Common myeloid progenitor, CD34-positive (primary cell): ENCODE measurements around the gene C18orf63.

ENCODE experiments used
- CTCF ChIA-PET: fragments of 350-600 bp; sonication (Branson Sonifier 250); formaldehyde crosslinking; loops from one replicate; lab custom pipeline; 2021; ENCODE audit warnings: antibody characterized with exemption; lab: Charles Lee
- POLR2A ChIA-PET: fragments of 350-600 bp; sonication (Branson Sonifier 250); formaldehyde crosslinking; loops from one replicate; lab custom pipeline; 2021; ENCODE audit warnings: antibody characterized with exemption; lab: Charles Lee
- DNase-seq, 3 donors: peaks; one replicate each; pipeline versions ENCODE4 v3.0.0 to v3.0.0-alpha.2; 2013
- H3K27ac ChIP-seq, 2 experiments: 1 replicate in 1 of 2; 2 replicates in 1 of 2; pipeline ENCODE4 v1.7.0; 2013; ENCODE audit warnings: inconsistent platforms in 2 of 2, low read length in 2 of 2, mild to moderate bottlenecking in 2 of 2, low read depth in 1 of 2, moderate library complexity in 1 of 2; ENCODE audit not compliant: severe bottlenecking in 2 of 2, insufficient read depth in 1 of 2, poor library complexity in 1 of 2
- H3K27me3 ChIP-seq, 5 experiments: replicated peaks in 2 of 5; 1 replicate in 3 of 5; 2 replicates in 2 of 5; pipeline versions ENCODE4 v1.6.1 to v1.7.0; 2013; ENCODE audit warnings: low read length in 4 of 5, mild to moderate bottlenecking in 2 of 5, moderate library complexity in 2 of 5, inconsistent platforms in 1 of 5; ENCODE audit not compliant: insufficient read depth in 5 of 5, control insufficient read depth in 4 of 5
- H3K36me3 ChIP-seq, 4 experiments: 1 replicate in 2 of 4; 2 replicates in 2 of 4; pipeline versions ENCODE4 v1.6.1 to v1.7.0; 2013; ENCODE audit warnings: low read length in 3 of 4, control low read depth in 1 of 4, mild to moderate bottlenecking in 1 of 4; ENCODE audit not compliant: control insufficient read depth in 4 of 4, insufficient read depth in 4 of 4
- H3K4me1 ChIP-seq, 4 experiments: 1 replicate in 3 of 4; 2 replicates in 1 of 4; pipeline versions ENCODE4 v1.6.1 to v1.7.1; 2013; ENCODE audit warnings: low read length in 3 of 4, mild to moderate bottlenecking in 3 of 4, control low read depth in 1 of 4, inconsistent platforms in 1 of 4, moderate library complexity in 1 of 4; ENCODE audit not compliant: control insufficient read depth in 4 of 4, insufficient read depth in 4 of 4; ENCODE audit errors: control extremely low read depth in 1 of 4
- H3K4me3 ChIP-seq, 7 experiments: 1 replicate in 4 of 7; 2 replicates in 3 of 7; pipeline versions ENCODE4 v1.5.1 to v1.7.0; 2013; ENCODE audit warnings: mild to moderate bottlenecking in 7 of 7, low read length in 6 of 7, moderate library complexity in 6 of 7, inconsistent platforms in 2 of 7, low read depth in 2 of 7, control low read depth in 1 of 7; ENCODE audit not compliant: insufficient read depth in 4 of 7, control insufficient read depth in 1 of 7; ENCODE audit errors: extremely low read depth in 1 of 7
- H3K9me3 ChIP-seq, 5 experiments: 1 replicate in 4 of 5; 2 replicates in 1 of 5; pipeline versions ENCODE4 v1.6.1 to v1.7.1; 2013; ENCODE audit warnings: low read length in 4 of 5, mild to moderate bottlenecking in 2 of 5, inconsistent platforms in 1 of 5, low read depth in 1 of 5, moderate library complexity in 1 of 5; ENCODE audit not compliant: control insufficient read depth in 4 of 5, insufficient read depth in 2 of 5; ENCODE audit errors: control extremely low read depth in 1 of 5
- WGBS: methylation state at CpG from one replicate; pipeline ENCODE4 v1.1.5; 2013; ENCODE audit not compliant: insufficient coverage; 5-methylcytosine and 5-hydroxymethylcytosine counted together

Gene C18orf63

GRCh38 chr18:74281011-74281979, 34.3 kb upstream of the C18orf63 start:
- ChIA-PET POLR2A (no interaction called here), CTCF (no interaction called here)
- no peaks in the 10 kb centered on the region for H3K36me3 ChIP-seq
- peaks cover 5 to 20% (median 16%) of the 10 kb centered on the region in 4 experiments for H3K4me1 ChIP-seq
- WGBS: 89% methylated on average over 4 of the region's 4 CpGs
- no peaks in the 10 kb centered on the region for H3K27me3 ChIP-seq
- H3K27ac ChIP-seq: no peak overlapping the region
- H3K9me3 ChIP-seq: no peaks in the 10 kb centered on the region
- peak in 1 of 3 donors; percentile 4 for DNase-seq
- H3K4me3 ChIP-seq: no peak overlapping the region

GRCh38 chr18:74281980-74282754, 33.5 kb upstream of the C18orf63 start:
- Histone ChIP-seq H3K27me3 (no peaks in the 10 kb centered on the region), H3K9me3 (no peaks in the 10 kb centered on the region), H3K4me3 (no peak overlapping the region), H3K4me1 (peaks cover 5 to 20% (median 16%) of the 10 kb centered on the region in 4 experiments), H3K36me3 (no peaks in the 10 kb centered on the region), H3K27ac (peak overlapping the region in 1 of 2 experiments; percentile 18)
- ChIA-PET POLR2A (no interaction called here), CTCF (no interaction called here)
- WGBS: 10% methylated on average over 9 of the region's 12 CpGs
- DNase-seq: peak in 1 of 3 donors; percentile 3

- 90% methylated on average over 4 of the region's 10 CpGs for WGBS
- peak overlapping the region in 1 of 7 experiments; percentile 14 for H3K4me3 ChIP-seq
- no peaks in the 10 kb centered on the region for H3K36me3 ChIP-seq
- no peaks in the 10 kb centered on the region for H3K9me3 ChIP-seq
- peaks cover 5 to 20% (median 16%) of the 10 kb centered on the region in 4 experiments for H3K4me1 ChIP-seq
- ChIA-PET POLR2A (no interaction called here), CTCF (interaction anchor here (1.0 kb wide), 1 partner anchor 60 kb away, joined by 4 read pairs; no protein-coding TSS in a partner anchor)
- DNase-seq: no peak
- peak overlapping the region in 1 of 2 experiments; percentile 18 for H3K27ac ChIP-seq
- no peaks in the 10 kb centered on the region for H3K27me3 ChIP-seq
Observed at GRCh38 chr18:74282755-74283554, 32.7 kb upstream of the C18orf63 start.

GRCh38 chr18:74283646-74284045, 32.0 kb upstream of the C18orf63 start:
- Histone ChIP-seq H3K27ac (no peak overlapping the region), H3K36me3 (no peaks in the 10 kb centered on the region), H3K9me3 (no peaks in the 10 kb centered on the region), H3K27me3 (no peaks in the 10 kb centered on the region), H3K4me1 (peaks cover 5 to 20% (median 16%) of the 10 kb centered on the region in 4 experiments), H3K4me3 (no peak overlapping the region)
- CTCF ChIA-PET: interaction anchor here (0.6 to 1.5 kb wide), 4 partner anchors 10 to 265 kb away, joined by 3 to 5 read pairs (median 4); no protein-coding TSS in a partner anchor
- POLR2A ChIA-PET: no interaction called here
- 98% methylated on average over 10 of the region's 10 CpGs for WGBS
- no peak for DNase-seq

GRCh38 chr18:74284191-74284979, 31.3 kb upstream of the C18orf63 start:
- no peak for DNase-seq
- Histone ChIP-seq H3K4me1 (peaks cover 5 to 20% (median 16%) of the 10 kb centered on the region in 4 experiments), H3K27me3 (no peaks in the 10 kb centered on the region), H3K27ac (no peak overlapping the region), H3K36me3 (no peaks in the 10 kb centered on the region), H3K9me3 (no peaks in the 10 kb centered on the region), H3K4me3 (no peak overlapping the region)
- POLR2A ChIA-PET: no interaction called here
- CTCF ChIA-PET: interaction anchor here (0.6 to 1.5 kb wide), 5 partner anchors 8 to 264 kb away, joined by 3 to 5 read pairs (median 3); no protein-coding TSS in a partner anchor
- 98% methylated on average over 6 of the region's 11 CpGs for WGBS

- CTCF ChIA-PET: interaction anchor here (0.7 to 1.5 kb wide), 3 partner anchors 8 to 66 kb away, joined by 3 to 5 read pairs (median 3); no protein-coding TSS in a partner anchor
- Histone ChIP-seq H3K4me3 (no peak overlapping the region), H3K9me3 (no peaks in the 10 kb centered on the region), H3K4me1 (peaks cover 5 to 20% (median 16%) of the 10 kb centered on the region in 4 experiments), H3K36me3 (no peaks in the 10 kb centered on the region), H3K27me3 (no peaks in the 10 kb centered on the region), H3K27ac (no peak overlapping the region)
- DNase-seq: no peak
- POLR2A ChIA-PET: no interaction called here
- WGBS: no CpG with 5 or more reads among the region's 1 CpG
Observed at GRCh38 chr18:74284980-74285355, 30.7 kb upstream of the C18orf63 start.
